Neural cell (in vitro differentiated cells): ENCODE data around the gene MPO. TPM values are rescaled to one million over a fixed set of nuclear protein-coding genes. Genes with fewer than 3 reads are reported as not detected.

Experiments used
- H2AFZ ChIP-seq: fragments of 200-600, 300-800 bp; sonication (generic), shearing (Covaris generic); 2 replicates; pipeline ENCODE4 v1.6.0; 2014; ENCODE audit warnings: low read depth, mild to moderate bottlenecking, antibody characterized with exemption, low read length, moderate library complexity
- H3F3A ChIP-seq: fragments of 200-600 bp; shearing (Covaris generic); 2 replicates; pipeline ENCODE4 v1.6.1; 2016; ENCODE audit warnings: mild to moderate bottlenecking, moderate library complexity, mixed read lengths, antibody characterized with exemption, low read length; ENCODE audit not compliant: insufficient read depth, poor library complexity, severe bottlenecking
- H3K27ac ChIP-seq: fragments of 200-600, 300-800 bp; sonication (generic), shearing (Covaris generic); 2 replicates; pipeline ENCODE4 v1.5.1; 2014; ENCODE audit warnings: mild to moderate bottlenecking, low read length, moderate library complexity
- H3K27me3 ChIP-seq: fragments of 300-800, 200-600 bp; sonication (generic), shearing (Covaris generic); 2 replicates; pipeline ENCODE4 v1.6.0; 2014; ENCODE audit warnings: mild to moderate bottlenecking, low read depth, low read length, moderate library complexity; ENCODE audit not compliant: insufficient read depth
- H3K36me3 ChIP-seq: fragments of 300-800, 200-600 bp; sonication (generic), shearing (Covaris generic); 2 replicates; pipeline ENCODE4 v1.5.1; 2014; ENCODE audit warnings: mild to moderate bottlenecking, antibody characterized with exemption, low read length, moderate library complexity; ENCODE audit not compliant: insufficient read depth
- H3K4me2 ChIP-seq: fragments of 300-800, 200-600 bp; sonication (generic), shearing (Covaris generic); 2 replicates; pipeline ENCODE4 v1.6.0; 2014; ENCODE audit warnings: mild to moderate bottlenecking, low read length
- H3K4me3 ChIP-seq: fragments of 300-800, 200-600 bp; sonication (generic), shearing (Covaris generic); 2 replicates; pipeline ENCODE4 v1.5.1; 2014; ENCODE audit warnings: mild to moderate bottlenecking, low read length, moderate library complexity
- H3K79me2 ChIP-seq: fragments of 200-600 bp; shearing (Covaris generic); replicated peaks from 2 replicates; pipeline ENCODE4 v1.6.0; 2014; ENCODE audit warnings: mild to moderate bottlenecking, low read length, moderate library complexity; ENCODE audit not compliant: insufficient read depth
- H3K9ac ChIP-seq: fragments of 300-800, 200-600 bp; sonication (generic), shearing (Covaris generic); 2 replicates; pipeline ENCODE4 v1.6.1; 2016; ENCODE audit warnings: mild to moderate bottlenecking, low read length, mixed read lengths
- H3K9me2 ChIP-seq: fragments of 200-600 bp; shearing (Covaris generic); 2 replicates; pipeline ENCODE4 v1.6.1; 2016; ENCODE audit warnings: mild to moderate bottlenecking, low read length, mixed read lengths; ENCODE audit not compliant: insufficient read depth
- H3K9me3 ChIP-seq: fragments of 200-600, 300-800 bp; sonication (generic), shearing (Covaris generic); 2 replicates; pipeline ENCODE4 v1.6.1; 2016; ENCODE audit warnings: mild to moderate bottlenecking, mixed run types, low read length, moderate library complexity, mixed read lengths
- H4K20me1 ChIP-seq: fragments of 200-600 bp; shearing (Covaris generic); 2 replicates; pipeline ENCODE4 v1.6.1; 2016; ENCODE audit warnings: mild to moderate bottlenecking, mixed run types; ENCODE audit not compliant: insufficient read depth
- EP300 ChIP-seq: fragments of 450-650 bp; conservative IDR thresholded peaks from 2 replicates; pipeline ENCODE4 v1.6.1; 2014; ENCODE audit warnings: antibody characterized with exemption, mild to moderate bottlenecking, moderate library complexity; ENCODE audit not compliant: poor library complexity, severe bottlenecking
- EZH2 ChIP-seq: fragments of 200-600, 300-800 bp; shearing (Covaris generic), sonication (generic); IDR thresholded peaks from 2 replicates; pipeline ENCODE4 v1.6.1; 2014; ENCODE audit warnings: antibody characterized with exemption, low read length, borderline replicate concordance, mild to moderate bottlenecking; ENCODE audit not compliant: insufficient read depth, poor library complexity, severe bottlenecking
- MXI1 ChIP-seq: fragments of 450-650 bp; conservative IDR thresholded peaks from 2 replicates; pipeline ENCODE4 v1.6.1; 2014; ENCODE audit warnings: antibody characterized with exemption, mild to moderate bottlenecking; ENCODE audit not compliant: poor library complexity, severe bottlenecking
- POLR2AphosphoS5 ChIP-seq: IDR thresholded peaks from 2 replicates; pipeline ENCODE4 v1.6.1; 2012
- RAD21 ChIP-seq: fragments of 450-650 bp; conservative IDR thresholded peaks from 2 replicates; pipeline ENCODE4 v1.6.1; 2014; ENCODE audit warnings: antibody characterized with exemption, mild to moderate bottlenecking, moderate library complexity
- REST ChIP-seq: IDR thresholded peaks from 2 replicates; pipeline ENCODE4 v1.6.1; 2012; ENCODE audit warnings: borderline replicate concordance
- SMC3 ChIP-seq: fragments of 450-650 bp; conservative IDR thresholded peaks from 2 replicates; pipeline ENCODE4 v1.6.1; 2014; ENCODE audit warnings: antibody characterized with exemption, mild to moderate bottlenecking, moderate library complexity; ENCODE audit not compliant: poor library complexity
- TAF1 ChIP-seq: IDR thresholded peaks from 2 replicates; pipeline ENCODE4 v1.6.1; 2012; ENCODE audit warnings: low read depth
- polyA plus RNA-seq: library from polyadenylated mRNA; depleted of rRNA; stranded (reverse); fragments of >200 nt; gene quantifications from 2 replicates; pipeline ENCODE4 v1.2.3, GENCODE V29; 2014
- TF ChIP-seq, protein P1 (sequence below): fragments of 450-650 bp; IDR thresholded peaks from 2 replicates; pipeline ENCODE4 v1.5.1; 2014; ENCODE audit warnings: antibody characterized with exemption, mild to moderate bottlenecking, moderate library complexity; ENCODE audit not compliant: poor library complexity, severe bottlenecking

MPO gene
- polyA plus RNA-seq, 1 donor from 2014 or later = not detected

DNA sequence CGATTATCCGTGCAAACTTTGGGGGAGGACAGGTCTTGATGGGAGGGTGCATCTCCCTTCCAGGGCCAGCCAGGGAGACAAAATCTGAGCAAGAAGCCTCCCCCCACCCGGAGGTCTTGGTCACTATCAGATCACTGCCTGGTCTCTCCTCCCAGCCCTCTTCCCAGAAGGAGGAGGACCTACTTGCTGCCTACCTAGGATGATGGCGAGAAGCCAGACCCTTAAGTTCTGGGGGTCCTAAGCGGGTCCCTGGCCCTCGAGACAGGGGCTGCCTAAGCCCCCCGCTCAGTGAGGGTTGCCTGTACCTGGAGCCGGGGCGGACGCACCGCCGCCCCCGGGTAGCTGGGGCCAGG is 43.3 kb upstream of the MPO start:
- peak overlapping the region; percentile 96 for H3K4me2 ChIP-seq
- H3K9ac ChIP-seq = peak overlapping the region; percentile 64
- H3K27ac ChIP-seq = no peak overlapping the region
- H4K20me1 ChIP-seq = no peaks in the 10 kb centered on the region
- H3K4me3 ChIP-seq = peak overlapping the region; percentile 83
- H3K9me2 ChIP-seq = no peaks in the 10 kb centered on the region
- no peaks in the 10 kb centered on the region for H3K27me3 ChIP-seq
- H3K79me2 ChIP-seq = peaks cover 35% of the 10 kb centered on the region
- H2AFZ ChIP-seq = no peak overlapping the region
- no peaks in the 10 kb centered on the region for H3K9me3 ChIP-seq
- H3F3A ChIP-seq = no peaks in the 10 kb centered on the region
- no peaks in the 10 kb centered on the region for H3K36me3 ChIP-seq
- TF ChIP-seq RAD21 (no peak), REST (no peak), TAF1 (no peak), MXI1 (no peak), SMC3 (no peak), EP300 (no peak), POLR2AphosphoS5 (no peak), EZH2 (no peak)
- TF ChIP-seq, protein P1, sequence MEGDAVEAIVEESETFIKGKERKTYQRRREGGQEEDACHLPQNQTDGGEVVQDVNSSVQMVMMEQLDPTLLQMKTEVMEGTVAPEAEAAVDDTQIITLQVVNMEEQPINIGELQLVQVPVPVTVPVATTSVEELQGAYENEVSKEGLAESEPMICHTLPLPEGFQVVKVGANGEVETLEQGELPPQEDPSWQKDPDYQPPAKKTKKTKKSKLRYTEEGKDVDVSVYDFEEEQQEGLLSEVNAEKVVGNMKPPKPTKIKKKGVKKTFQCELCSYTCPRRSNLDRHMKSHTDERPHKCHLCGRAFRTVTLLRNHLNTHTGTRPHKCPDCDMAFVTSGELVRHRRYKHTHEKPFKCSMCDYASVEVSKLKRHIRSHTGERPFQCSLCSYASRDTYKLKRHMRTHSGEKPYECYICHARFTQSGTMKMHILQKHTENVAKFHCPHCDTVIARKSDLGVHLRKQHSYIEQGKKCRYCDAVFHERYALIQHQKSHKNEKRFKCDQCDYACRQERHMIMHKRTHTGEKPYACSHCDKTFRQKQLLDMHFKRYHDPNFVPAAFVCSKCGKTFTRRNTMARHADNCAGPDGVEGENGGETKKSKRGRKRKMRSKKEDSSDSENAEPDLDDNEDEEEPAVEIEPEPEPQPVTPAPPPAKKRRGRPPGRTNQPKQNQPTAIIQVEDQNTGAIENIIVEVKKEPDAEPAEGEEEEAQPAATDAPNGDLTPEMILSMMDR = no peak

GRCh38 chr17:58323366-58324055 is 42.8 kb upstream of the MPO start:
- no peak overlapping the region for H2AFZ ChIP-seq
- no peak for TF ChIP-seq REST
- no peak for TF ChIP-seq RAD21
- no peak for TF ChIP-seq POLR2AphosphoS5
- no peak for TF ChIP-seq EZH2
- no peak for TF ChIP-seq SMC3
- no peak for TF ChIP-seq TAF1
- no peak for TF ChIP-seq EP300
- TF ChIP-seq, protein P1 = no peak
- TF ChIP-seq MXI1 = no peak
- no peaks in the 10 kb centered on the region for H4K20me1 ChIP-seq
- H3K9ac ChIP-seq = peak overlapping the region; percentile 64
- no peaks in the 10 kb centered on the region for H3K9me3 ChIP-seq
- H3K4me3 ChIP-seq = peak overlapping the region; percentile 83
- no peak overlapping the region for H3K27ac ChIP-seq
- peaks cover 35% of the 10 kb centered on the region for H3K79me2 ChIP-seq
- H3K36me3 ChIP-seq = no peaks in the 10 kb centered on the region
- no peaks in the 10 kb centered on the region for H3F3A ChIP-seq
- no peaks in the 10 kb centered on the region for H3K27me3 ChIP-seq
- H3K4me2 ChIP-seq = peak overlapping the region; percentile 96
- no peaks in the 10 kb centered on the region for H3K9me2 ChIP-seq
